Effector memory CD4-positive, alpha-beta T cell (primary cell): ENCODE results near the gene SLC12A7.
"Not testable (repeated sequence)": the region's sequence is repeated elsewhere in the genome, so short reads cannot be mapped to it uniquely, and the experiment has no call there.

Source experiments
- DNase-seq, 3 donors: peaks; one replicate each; pipeline ENCODE4 v3.0.0-alpha.2; 2020
- H3K27ac ChIP-seq: 2 replicates; pipeline ENCODE4 v1.7.0; 2013; ENCODE audit warnings: mild to moderate bottlenecking, low read length, moderate library complexity; ENCODE audit not compliant: insufficient read depth, poor library complexity, severe bottlenecking
- H3K27me3 ChIP-seq: replicated peaks from 2 replicates; pipeline ENCODE4 v1.7.0; 2013; ENCODE audit warnings: mild to moderate bottlenecking, low read length; ENCODE audit not compliant: insufficient read depth, control insufficient read depth, poor library complexity, severe bottlenecking
- H3K36me3 ChIP-seq: 2 replicates; pipeline ENCODE4 v1.7.0; 2013; ENCODE audit warnings: mild to moderate bottlenecking, low read length, moderate library complexity; ENCODE audit not compliant: control insufficient read depth, insufficient read depth
- H3K4me1 ChIP-seq: 2 replicates; pipeline ENCODE4 v1.7.0; 2013; ENCODE audit warnings: low read length, mild to moderate bottlenecking; ENCODE audit not compliant: control insufficient read depth, insufficient read depth, poor library complexity, severe bottlenecking
- H3K4me3 ChIP-seq: 2 replicates; pipeline ENCODE4 v1.7.0; 2013; ENCODE audit warnings: low read length, low read depth, mild to moderate bottlenecking; ENCODE audit not compliant: insufficient read depth, poor library complexity, severe bottlenecking
- H3K9me3 ChIP-seq: 2 replicates; pipeline ENCODE4 v1.7.0; 2013; ENCODE audit warnings: mild to moderate bottlenecking, low read length, moderate library complexity; ENCODE audit not compliant: control insufficient read depth

Gene SLC12A7

GRCh38 chr5:1088726-1089125 is 23.1 kb downstream of the SLC12A7 start:
- no peak overlapping the region for H3K27ac ChIP-seq
- H3K4me1 ChIP-seq = no peaks in the 10 kb centered on the region
- H3K27me3 ChIP-seq = no peaks in the 10 kb centered on the region
- no peaks in the 10 kb centered on the region for H3K9me3 ChIP-seq
- peaks cover 61% of the 10 kb centered on the region for H3K36me3 ChIP-seq
- no peak for DNase-seq
- no peak overlapping the region for H3K4me3 ChIP-seq

GRCh38 chr5:1088031-1088430 is 23.8 kb downstream of the SLC12A7 start:
- no peak overlapping the region for H3K4me3 ChIP-seq
- no peaks in the 10 kb centered on the region for H3K27me3 ChIP-seq
- no peaks in the 10 kb centered on the region for H3K4me1 ChIP-seq
- H3K27ac ChIP-seq = no peak overlapping the region
- DNase-seq = no peak
- peaks cover 64% of the 10 kb centered on the region for H3K36me3 ChIP-seq
- H3K9me3 ChIP-seq = no peaks in the 10 kb centered on the region

- H3K4me3 ChIP-seq = no peak overlapping the region
- no peaks in the 10 kb centered on the region for H3K4me1 ChIP-seq
- H3K9me3 ChIP-seq = no peaks in the 10 kb centered on the region
- H3K27me3 ChIP-seq = no peaks in the 10 kb centered on the region
- DNase-seq = no peak
- H3K36me3 ChIP-seq = peaks cover 60% of the 10 kb centered on the region
- H3K27ac ChIP-seq = no peak overlapping the region
These were observed 24.4 kb downstream of the SLC12A7 start for GRCh38 chr5:1087428-1087827.

- H3K36me3 ChIP-seq = peaks cover 56% of the 10 kb centered on the region
- no peak overlapping the region for H3K27ac ChIP-seq
- H3K9me3 ChIP-seq = no peaks in the 10 kb centered on the region
- no peaks in the 10 kb centered on the region for H3K4me1 ChIP-seq
- no peak for DNase-seq
- H3K4me3 ChIP-seq = no peak overlapping the region
- no peaks in the 10 kb centered on the region for H3K27me3 ChIP-seq
These were observed 25.0 kb downstream of the SLC12A7 start for GRCh38 chr5:1086871-1087270.

GRCh38 chr5:1086137-1086536 is 25.7 kb downstream of the SLC12A7 start:
- Histone ChIP-seq H3K27ac (no peak overlapping the region), H3K4me1 (no peaks in the 10 kb centered on the region), H3K9me3 (no peaks in the 10 kb centered on the region), H3K4me3 (no peak overlapping the region), H3K36me3 (peaks cover 58% of the 10 kb centered on the region), H3K27me3 (no peaks in the 10 kb centered on the region)
- DNase-seq = no peak

GRCh38 chr5:1085391-1085790 is 26.5 kb downstream of the SLC12A7 start:
- Histone ChIP-seq H3K9me3 (no peaks in the 10 kb centered on the region), H3K4me1 (no peaks in the 10 kb centered on the region), H3K36me3 (peaks cover 59% of the 10 kb centered on the region), H3K4me3 (no peak overlapping the region), H3K27me3 (no peaks in the 10 kb centered on the region), H3K27ac (no peak overlapping the region)
- DNase-seq = no peak

GRCh38 chr5:1083823-1084605 is 27.8 kb downstream of the SLC12A7 start:
- no peak for DNase-seq

GRCh38 chr5:1083026-1083425 is 28.8 kb downstream of the SLC12A7 start:
- H3K36me3 ChIP-seq = peaks cover 67% of the 10 kb centered on the region
- H3K27ac ChIP-seq, H3K4me3 ChIP-seq, H3K27me3 ChIP-seq, DNase-seq, H3K9me3 ChIP-seq, H3K4me1 ChIP-seq: not testable (repeated sequence)

More at GRCh38 chr5:1083823-1084605, 27.8 kb downstream of the SLC12A7 start:
- Histone ChIP-seq H3K4me1 (no peaks in the 10 kb centered on the region), H3K27me3 (no peaks in the 10 kb centered on the region), H3K36me3 (peaks cover 63% of the 10 kb centered on the region), H3K4me3 (no peak overlapping the region), H3K27ac (no peak overlapping the region), H3K9me3 (no peaks in the 10 kb centered on the region)

- Histone ChIP-seq H3K36me3 (peaks cover 64% of the 10 kb centered on the region), H3K27me3 (no peaks in the 10 kb centered on the region), H3K27ac (no peak overlapping the region), H3K4me3 (no peak overlapping the region), H3K4me1 (no peaks in the 10 kb centered on the region), H3K9me3 (no peaks in the 10 kb centered on the region)
- no peak for DNase-seq
These were observed 30.3 kb downstream of the SLC12A7 start for GRCh38 chr5:1081519-1081918.

GRCh38 chr5:1080432-1080831 is 31.4 kb downstream of the SLC12A7 start:
- Histone ChIP-seq H3K4me1 (no peaks in the 10 kb centered on the region), H3K4me3 (no peak overlapping the region), H3K36me3 (peaks cover 61% of the 10 kb centered on the region), H3K27ac (no peak overlapping the region), H3K9me3 (no peaks in the 10 kb centered on the region), H3K27me3 (no peaks in the 10 kb centered on the region)
- DNase-seq = no peak
